HEK293 (cell line): Measurements from ENCODE around the gene DCAF7.

ENCODE experiments used
- GLI4 ChIP-seq: fragments of 450-650 bp; formaldehyde crosslinking; IDR thresholded peaks from 2 replicates; pipeline ENCODE4 v1.5.1; 2016; ENCODE audit warnings: missing biosample characterization, missing genetic modification characterization
- HOXA7 ChIP-seq: sonication (generic); formaldehyde crosslinking; IDR thresholded peaks from 2 replicates; pipeline ENCODE4 v1.8.1; 2022; ENCODE audit warnings: missing genetic modification reagents, borderline replicate concordance
- HOXC10 ChIP-seq: sonication (generic); formaldehyde crosslinking; IDR thresholded peaks from 2 replicates; pipeline ENCODE4 v1.8.1; 2023; ENCODE audit warnings: mild to moderate bottlenecking, missing genetic modification reagents
- IKZF3 ChIP-seq: fragments of 450-650 bp; IDR thresholded peaks from 2 replicates; pipeline ENCODE4 v1.5.0; 2018; ENCODE audit warnings: missing biosample characterization, mild to moderate bottlenecking, missing genetic modification characterization, moderate library complexity
- MYNN ChIP-seq: fragments of 450-650 bp; formaldehyde crosslinking; IDR thresholded peaks from 2 replicates; pipeline ENCODE4 v1.5.1; 2016; ENCODE audit warnings: missing biosample characterization, missing genetic modification characterization, borderline replicate concordance
- SP2 ChIP-seq: fragments of 450-650 bp; formaldehyde crosslinking; IDR thresholded peaks from 2 replicates; pipeline ENCODE4 v1.5.1; 2016; ENCODE audit warnings: missing biosample characterization, missing genetic modification characterization
- ZFP41 ChIP-seq: fragments of 450-650 bp; formaldehyde crosslinking; IDR thresholded peaks from 2 replicates; pipeline ENCODE4 v1.5.1; 2016; ENCODE audit warnings: missing biosample characterization, missing genetic modification characterization, borderline replicate concordance
- ZNF132 ChIP-seq: fragments of 450-650 bp; formaldehyde crosslinking; IDR thresholded peaks from 2 replicates; pipeline ENCODE4 v1.5.1; 2017; ENCODE audit warnings: missing biosample characterization, missing genetic modification characterization, borderline replicate concordance
- ZNF202 ChIP-seq: fragments of 450-650 bp; formaldehyde crosslinking; IDR thresholded peaks from 2 replicates; pipeline ENCODE4 v1.5.1; 2016; ENCODE audit warnings: missing biosample characterization, missing genetic modification characterization, borderline replicate concordance
- ZNF266 ChIP-seq: fragments of 450-650 bp; formaldehyde crosslinking; IDR thresholded peaks from 2 replicates; pipeline ENCODE4 v1.5.1; 2016; ENCODE audit warnings: missing biosample characterization, missing genetic modification characterization, low read depth
- ZNF324 ChIP-seq: fragments of 450-650 bp; formaldehyde crosslinking; IDR thresholded peaks from 2 replicates; pipeline ENCODE4 v1.5.1; 2016; ENCODE audit warnings: missing biosample characterization, missing genetic modification characterization
- ZNF335 ChIP-seq: fragments of 450-650 bp; formaldehyde crosslinking; conservative IDR thresholded peaks from 2 replicates; pipeline ENCODE4 v1.5.1; 2016; ENCODE audit warnings: missing biosample characterization, missing genetic modification characterization
- ZNF391 ChIP-seq: fragments of 450-650 bp; formaldehyde crosslinking; IDR thresholded peaks from 2 replicates; pipeline ENCODE4 v1.5.1; 2016; ENCODE audit warnings: low read depth, missing biosample characterization, missing genetic modification characterization, borderline replicate concordance
- ZNF404 ChIP-seq: fragments of 450-650 bp; formaldehyde crosslinking; IDR thresholded peaks from 2 replicates; pipeline ENCODE4 v1.5.1; 2017; ENCODE audit warnings: missing biosample characterization, missing genetic modification characterization
- ZNF48 ChIP-seq: fragments of 450-650 bp; formaldehyde crosslinking; IDR thresholded peaks from 2 replicates; pipeline ENCODE4 v1.5.1; 2016; ENCODE audit warnings: missing biosample characterization, missing genetic modification characterization
- ZNF488 ChIP-seq: fragments of 450-650 bp; formaldehyde crosslinking; IDR thresholded peaks from 2 replicates; pipeline ENCODE4 v1.5.1; 2016; ENCODE audit warnings: missing biosample characterization, missing genetic modification characterization
- ZNF521 ChIP-seq: fragments of 450-650 bp; formaldehyde crosslinking; IDR thresholded peaks from 2 replicates; pipeline ENCODE4 v1.5.1; 2017; ENCODE audit warnings: missing biosample characterization, mild to moderate bottlenecking, missing genetic modification characterization
- ZNF580 ChIP-seq: fragments of 450-650 bp; formaldehyde crosslinking; IDR thresholded peaks from 2 replicates; pipeline ENCODE4 v1.5.1; 2016; ENCODE audit warnings: missing biosample characterization, missing genetic modification characterization
- ZNF664 ChIP-seq: fragments of 450-650 bp; formaldehyde crosslinking; IDR thresholded peaks from 2 replicates; pipeline ENCODE4 v1.5.1; 2016; ENCODE audit warnings: missing biosample characterization, missing genetic modification characterization
- ZNF776 ChIP-seq: fragments of 450-650 bp; formaldehyde crosslinking; IDR thresholded peaks from 2 replicates; pipeline ENCODE4 v1.5.0; 2017; ENCODE audit warnings: missing biosample characterization, missing genetic modification characterization, borderline replicate concordance
- ZNF792 ChIP-seq: fragments of 450-650 bp; formaldehyde crosslinking; IDR thresholded peaks from 2 replicates; pipeline ENCODE4 v1.5.1; 2016; ENCODE audit warnings: missing biosample characterization, missing genetic modification characterization
- ZNF830 ChIP-seq: fragments of 450-650 bp; IDR thresholded peaks from 2 replicates; pipeline ENCODE4 v1.5.0; 2018; ENCODE audit warnings: missing biosample characterization, missing genetic modification characterization, low read depth, mild to moderate bottlenecking, moderate library complexity
- ZNF843 ChIP-seq: fragments of 450-650 bp; formaldehyde crosslinking; IDR thresholded peaks from 2 replicates; pipeline ENCODE4 v1.5.1; 2016; ENCODE audit warnings: missing biosample characterization, missing genetic modification characterization
- ZSCAN23 ChIP-seq: fragments of 450-650 bp; formaldehyde crosslinking; IDR thresholded peaks from 2 replicates; pipeline ENCODE4 v1.5.1; 2016; ENCODE audit warnings: missing biosample characterization, missing genetic modification characterization
- ZSCAN30 ChIP-seq: fragments of 450-650 bp; IDR thresholded peaks from 2 replicates; pipeline ENCODE4 v1.5.1; 2018; ENCODE audit warnings: missing biosample characterization, mild to moderate bottlenecking, missing genetic modification characterization, moderate library complexity
- TF ChIP-seq, protein P1 (sequence below): fragments of 450-650 bp; formaldehyde crosslinking; IDR thresholded peaks from 2 replicates; pipeline ENCODE4 v1.5.1; 2016; ENCODE audit warnings: missing biosample characterization, missing genetic modification characterization
- TF ChIP-seq, protein P2 (sequence below): fragments of 450-650 bp; formaldehyde crosslinking; IDR thresholded peaks from 2 replicates; pipeline ENCODE4 v1.5.1; 2016; ENCODE audit warnings: missing biosample characterization, missing genetic modification characterization
- TF ChIP-seq, protein P3 (sequence below): fragments of 450-650 bp; formaldehyde crosslinking; IDR thresholded peaks from 2 replicates; pipeline ENCODE4 v1.5.1; 2017; ENCODE audit warnings: missing biosample characterization, missing genetic modification characterization
- TF ChIP-seq, protein P4 (sequence below): fragments of 450-650 bp; formaldehyde crosslinking; IDR thresholded peaks from 2 replicates; pipeline ENCODE4 v1.5.1; 2017; ENCODE audit warnings: missing biosample characterization, missing genetic modification characterization
- TF ChIP-seq, protein P5 (sequence below): fragments of 450-650 bp; formaldehyde crosslinking; IDR thresholded peaks from 2 replicates; pipeline ENCODE4; 2016; ENCODE audit warnings: missing biosample characterization, missing genetic modification characterization

The DCAF7 gene

DNA sequence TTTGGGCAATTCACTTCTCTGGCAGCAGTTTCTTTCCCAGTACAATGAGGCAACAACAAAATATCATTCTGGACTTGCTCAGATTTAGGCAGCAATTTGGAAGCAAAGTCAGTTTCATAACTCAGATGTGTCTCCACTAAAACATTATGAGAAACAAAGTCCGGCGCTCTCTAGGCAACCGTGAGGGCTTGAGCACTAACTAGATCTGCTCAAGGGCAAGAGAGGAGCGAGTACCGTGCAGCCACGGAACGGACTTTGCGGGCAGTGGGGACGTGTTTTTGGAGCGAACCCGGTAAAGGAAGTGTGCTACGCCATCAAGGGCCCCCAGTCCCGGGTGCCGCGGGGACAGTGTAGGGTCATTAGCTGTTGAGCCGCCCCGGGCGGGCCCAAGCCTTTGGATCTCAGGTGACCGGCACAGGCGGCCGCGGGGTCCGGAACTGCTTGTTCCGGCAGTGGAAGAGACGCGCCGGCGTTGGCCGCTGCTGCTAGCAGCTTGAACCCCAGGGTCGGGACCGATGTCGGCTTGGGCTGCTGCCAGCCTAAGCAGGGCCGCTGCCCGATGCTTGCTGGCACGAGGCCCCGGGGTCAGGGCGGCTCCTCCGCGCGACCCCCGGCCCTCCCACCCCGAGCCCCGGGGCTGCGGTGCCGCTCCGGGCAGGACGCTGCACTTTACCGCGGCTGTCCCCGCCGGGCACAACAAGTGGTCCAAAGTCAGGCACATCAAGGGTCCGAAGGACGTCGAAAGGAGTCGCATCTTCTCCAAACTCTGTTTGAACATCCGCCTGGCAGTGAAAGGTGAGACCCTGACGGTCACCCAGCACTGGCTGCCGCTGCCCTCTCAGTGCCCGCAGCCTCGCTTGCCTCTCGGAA, 50.5 kb downstream of the DCAF7 start, which contains the start of gene TACO1 (continued):
- TF ChIP-seq ZSCAN30 (tag by site-specific recombination) (peak; percentile 99), ZNF324 (peak; percentile 96), ZNF580 (tag by site-specific recombination) (peak; percentile 95), ZNF843 (peak; percentile 79), ZNF521 (tag by site-specific recombination) (no peak), HOXA7 (CRISPR knock-in tag) (no peak), ZNF48 (tag by site-specific recombination) (no peak), ZNF391 (peak; percentile 98), ZNF404 (tag by site-specific recombination) (no peak), ZNF488 (no peak), MYNN (tag by site-specific recombination) (peak; percentile 32; the same call in 1 of the 2 replicates), SP2 (peak; percentile 69), ZFP41 (tag by site-specific recombination) (peak; percentile 93; the same call in 1 of the 2 replicates), HOXC10 (CRISPR knock-in tag) (no peak), ZNF664 (tag by site-specific recombination) (peak; percentile 75; the same call in 1 of the 2 replicates), ZNF132 (tag by site-specific recombination) (no peak), ZNF266 (tag by site-specific recombination) (0 out of 2 replicates have a peak, but pooled peaks have one; percentile 10), ZSCAN23 (tag by site-specific recombination) (peak; percentile 98), IKZF3 (no peak), ZNF776 (tag by site-specific recombination) (no peak), GLI4 (tag by site-specific recombination) (peak; percentile 96), ZNF830 (no peak), ZNF335 (tag by site-specific recombination) (peak; percentile 97), ZNF202 (tag by site-specific recombination) (no peak), ZNF792 (tag by site-specific recombination) (peak; percentile 76; the same call in 1 of the 2 replicates)
- TF ChIP-seq, protein P1, sequence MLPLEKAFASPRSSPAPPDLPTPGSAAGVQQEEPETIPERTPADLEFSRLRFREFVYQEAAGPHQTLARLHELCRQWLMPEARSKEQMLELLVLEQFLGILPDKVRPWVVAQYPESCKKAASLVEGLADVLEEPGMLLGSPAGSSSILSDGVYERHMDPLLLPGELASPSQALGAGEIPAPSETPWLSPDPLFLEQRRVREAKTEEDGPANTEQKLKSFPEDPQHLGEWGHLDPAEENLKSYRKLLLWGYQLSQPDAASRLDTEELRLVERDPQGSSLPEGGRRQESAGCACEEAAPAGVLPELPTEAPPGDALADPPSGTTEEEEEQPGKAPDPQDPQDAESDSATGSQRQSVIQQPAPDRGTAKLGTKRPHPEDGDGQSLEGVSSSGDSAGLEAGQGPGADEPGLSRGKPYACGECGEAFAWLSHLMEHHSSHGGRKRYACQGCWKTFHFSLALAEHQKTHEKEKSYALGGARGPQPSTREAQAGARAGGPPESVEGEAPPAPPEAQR (tag by site-specific recombination): peak; percentile 60; the same call in 1 of the 2 replicates
- TF ChIP-seq, protein P2, sequence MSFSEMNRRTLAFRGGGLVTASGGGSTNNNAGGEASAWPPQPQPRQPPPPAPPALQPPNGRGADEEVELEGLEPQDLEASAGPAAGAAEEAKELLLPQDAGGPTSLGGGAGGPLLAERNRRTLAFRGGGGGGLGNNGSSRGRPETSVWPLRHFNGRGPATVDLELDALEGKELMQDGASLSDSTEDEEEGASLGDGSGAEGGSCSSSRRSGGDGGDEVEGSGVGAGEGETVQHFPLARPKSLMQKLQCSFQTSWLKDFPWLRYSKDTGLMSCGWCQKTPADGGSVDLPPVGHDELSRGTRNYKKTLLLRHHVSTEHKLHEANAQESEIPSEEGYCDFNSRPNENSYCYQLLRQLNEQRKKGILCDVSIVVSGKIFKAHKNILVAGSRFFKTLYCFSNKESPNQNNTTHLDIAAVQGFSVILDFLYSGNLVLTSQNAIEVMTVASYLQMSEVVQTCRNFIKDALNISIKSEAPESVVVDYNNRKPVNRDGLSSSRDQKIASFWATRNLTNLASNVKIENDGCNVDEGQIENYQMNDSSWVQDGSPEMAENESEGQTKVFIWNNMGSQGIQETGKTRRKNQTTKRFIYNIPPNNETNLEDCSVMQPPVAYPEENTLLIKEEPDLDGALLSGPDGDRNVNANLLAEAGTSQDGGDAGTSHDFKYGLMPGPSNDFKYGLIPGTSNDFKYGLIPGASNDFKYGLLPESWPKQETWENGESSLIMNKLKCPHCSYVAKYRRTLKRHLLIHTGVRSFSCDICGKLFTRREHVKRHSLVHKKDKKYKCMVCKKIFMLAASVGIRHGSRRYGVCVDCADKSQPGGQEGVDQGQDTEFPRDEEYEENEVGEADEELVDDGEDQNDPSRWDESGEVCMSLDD (tag by site-specific recombination): peak; percentile 76
- TF ChIP-seq, protein P3, sequence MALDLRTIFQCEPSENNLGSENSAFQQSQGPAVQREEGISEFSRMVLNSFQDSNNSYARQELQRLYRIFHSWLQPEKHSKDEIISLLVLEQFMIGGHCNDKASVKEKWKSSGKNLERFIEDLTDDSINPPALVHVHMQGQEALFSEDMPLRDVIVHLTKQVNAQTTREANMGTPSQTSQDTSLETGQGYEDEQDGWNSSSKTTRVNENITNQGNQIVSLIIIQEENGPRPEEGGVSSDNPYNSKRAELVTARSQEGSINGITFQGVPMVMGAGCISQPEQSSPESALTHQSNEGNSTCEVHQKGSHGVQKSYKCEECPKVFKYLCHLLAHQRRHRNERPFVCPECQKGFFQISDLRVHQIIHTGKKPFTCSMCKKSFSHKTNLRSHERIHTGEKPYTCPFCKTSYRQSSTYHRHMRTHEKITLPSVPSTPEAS (tag by site-specific recombination): peak; percentile 70
- TF ChIP-seq, protein P4, sequence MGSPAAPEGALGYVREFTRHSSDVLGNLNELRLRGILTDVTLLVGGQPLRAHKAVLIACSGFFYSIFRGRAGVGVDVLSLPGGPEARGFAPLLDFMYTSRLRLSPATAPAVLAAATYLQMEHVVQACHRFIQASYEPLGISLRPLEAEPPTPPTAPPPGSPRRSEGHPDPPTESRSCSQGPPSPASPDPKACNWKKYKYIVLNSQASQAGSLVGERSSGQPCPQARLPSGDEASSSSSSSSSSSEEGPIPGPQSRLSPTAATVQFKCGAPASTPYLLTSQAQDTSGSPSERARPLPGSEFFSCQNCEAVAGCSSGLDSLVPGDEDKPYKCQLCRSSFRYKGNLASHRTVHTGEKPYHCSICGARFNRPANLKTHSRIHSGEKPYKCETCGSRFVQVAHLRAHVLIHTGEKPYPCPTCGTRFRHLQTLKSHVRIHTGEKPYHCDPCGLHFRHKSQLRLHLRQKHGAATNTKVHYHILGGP (tag by site-specific recombination): no peak
- TF ChIP-seq, protein P5, sequence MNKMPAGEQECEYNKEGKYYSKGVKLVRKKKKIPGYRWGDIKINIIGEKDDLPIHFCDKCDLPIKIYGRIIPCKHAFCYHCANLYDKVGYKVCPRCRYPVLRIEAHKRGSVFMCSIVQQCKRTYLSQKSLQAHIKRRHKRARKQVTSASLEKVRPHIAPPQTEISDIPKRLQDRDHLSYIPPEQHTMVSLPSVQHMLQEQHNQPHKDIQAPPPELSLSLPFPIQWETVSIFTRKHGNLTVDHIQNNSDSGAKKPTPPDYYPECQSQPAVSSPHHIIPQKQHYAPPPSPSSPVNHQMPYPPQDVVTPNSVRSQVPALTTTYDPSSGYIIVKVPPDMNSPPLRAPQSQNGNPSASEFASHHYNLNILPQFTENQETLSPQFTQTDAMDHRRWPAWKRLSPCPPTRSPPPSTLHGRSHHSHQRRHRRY (tag by site-specific recombination): peak; percentile 89; the same call in 1 of the 2 replicates
